ENCODE data around the gene MIB1. TPM values are rescaled to one million over a fixed set of nuclear protein-coding genes. Genes with fewer than 3 reads are reported as not detected.

MIB1 gene
- total and polyA plus RNA-seq, 10 of the 15 experiments (the other 5 are each of a cell fraction or from before 2014, with no cell fraction given): 2.3 to 27.5 (median 10.4) TPM

DNA sequence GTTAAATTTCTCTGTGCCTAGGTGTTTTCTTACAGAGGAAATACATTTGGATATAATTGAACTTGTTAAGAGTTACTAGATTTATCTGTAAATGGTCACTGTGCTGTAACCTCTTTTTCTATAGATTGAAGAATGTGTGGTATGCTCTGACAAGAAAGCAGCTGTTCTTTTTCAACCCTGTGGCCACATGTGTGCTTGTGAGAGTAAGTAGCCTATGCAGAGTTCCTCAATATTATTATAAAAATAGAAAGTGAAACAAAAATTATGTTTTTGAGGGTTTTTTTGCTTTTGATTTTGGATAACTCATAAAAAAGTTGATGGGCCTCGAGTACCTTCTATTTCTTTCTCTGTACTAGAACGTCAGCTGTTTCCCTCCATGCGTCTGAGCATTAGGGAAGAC, 112.4 kb downstream of the MIB1 start (continued):
- TF ChIP-seq TCF3 (IDR thresholded peaks at IDR 0.05; ENCODE audit: borderline replicate concordance, insufficient read depth, low read depth, low read length): 0 out of 2 replicates have a peak, but pooled peaks have one; percentile 54
- TF ChIP-seq ZBTB40 (IDR thresholded peaks at IDR 0.05; ENCODE audit: borderline replicate concordance): no peak
- no peak for TF ChIP-seq SUPT20H (IDR thresholded peaks at IDR 0.05; ENCODE audit: borderline replicate concordance, control insufficient read depth, low read depth, low read length)
- no peak for TF ChIP-seq ZNF274 (IDR thresholded peaks at IDR 0.05; ENCODE audit: insufficient read depth, insufficient read length)
- TF ChIP-seq TARDBP (IDR thresholded peaks at IDR 0.05; ENCODE audit: borderline replicate concordance): no peak
- no peak for TF ChIP-seq SRF (IDR thresholded peaks at IDR 0.05; ENCODE audit: low read depth in 2 of 2, low read length in 2 of 2)
- no peak for TF ChIP-seq NFYB (IDR thresholded peaks at IDR 0.05; ENCODE audit: insufficient read depth, low read depth, low read length)
- no peak for TF ChIP-seq POLR2AphosphoS2 (IDR thresholded peaks at IDR 0.05; ENCODE audit: low read depth, low read length)
- no peak for TF ChIP-seq HSF1 (IDR thresholded peaks at IDR 0.05; ENCODE audit: low read depth, low read length)
- TF ChIP-seq PKNOX1 (IDR thresholded peaks at IDR 0.05): peak; percentile 48; the same call in 1 of the 2 replicates
- TF ChIP-seq MLLT1 (IDR thresholded peaks at IDR 0.05): no peak
- TF ChIP-seq BCLAF1 (IDR thresholded peaks at IDR 0.05): no peak
- TF ChIP-seq PAX5 (IDR thresholded peaks at IDR 0.05; ENCODE audit: borderline replicate concordance, low read depth, low read length): no peak
- no peak for TF ChIP-seq ETV6 (conservative IDR thresholded peaks at IDR 0.05 in 1 of 2, IDR thresholded peaks at IDR 0.05 in 1 of 2; ENCODE audit: borderline replicate concordance in 1 of 2, low read depth in 1 of 2)
- peak; percentile 57 for TF ChIP-seq MEF2A (IDR thresholded peaks at IDR 0.05; ENCODE audit: insufficient read depth, low read depth, low read length)
- no peak for TF ChIP-seq BMI1 (IDR thresholded peaks at IDR 0.05; ENCODE audit: borderline replicate concordance)
- no peak for TF ChIP-seq ZNF384 (IDR thresholded peaks at IDR 0.05; ENCODE audit: borderline replicate concordance, low read depth, low read length)
- no peak for TF ChIP-seq RBBP5 (conservative IDR thresholded peaks at IDR 0.05)
- peak; percentile 50 for TF ChIP-seq NFIC (IDR thresholded peaks at IDR 0.05; ENCODE audit: low read depth, low read length)
